WERI-Rb-1 (cell line): ENCODE data around the gene TRAPPC3L.

Experiments used
- DNase-seq: peaks from one replicate; pipeline ENCODE4 v3.0.0-alpha.2; 2020
- H3K27ac ChIP-seq: fragments of 250-450 bp; sonication (Bioruptor Pico); 2 replicates; pipeline ENCODE4 v1.5.1; 2020; ENCODE audit warnings: mild to moderate bottlenecking, moderate library complexity
- H3K27me3 ChIP-seq: fragments of 250-450 bp; sonication (Bioruptor Pico); 2 replicates; pipeline ENCODE4 v1.5.1; 2021; ENCODE audit warnings: mild to moderate bottlenecking, low read depth, moderate library complexity; ENCODE audit not compliant: insufficient read depth, severe bottlenecking
- H3K36me3 ChIP-seq: fragments of 250-450 bp; sonication (Bioruptor Pico); 2 replicates; pipeline ENCODE4 v1.5.1; 2020; ENCODE audit warnings: mild to moderate bottlenecking, moderate library complexity
- H3K4me3 ChIP-seq: 2 replicates; pipeline ENCODE4 v1.5.1; 2011; ENCODE audit warnings: low read depth, mild to moderate bottlenecking, control low read depth, low read length
- H3K9me3 ChIP-seq: fragments of 250-450 bp; sonication (Bioruptor Pico); 2 replicates; pipeline ENCODE4 v1.5.1; 2021; ENCODE audit warnings: mild to moderate bottlenecking, moderate library complexity; ENCODE audit not compliant: severe bottlenecking
- TF ChIP-seq, protein P1 (sequence below): IDR thresholded peaks from 2 replicates; pipeline ENCODE4 v1.5.1; 2011; ENCODE audit warnings: low read depth, mild to moderate bottlenecking, control low read depth, inconsistent platforms, low read length

TRAPPC3L gene

DNA sequence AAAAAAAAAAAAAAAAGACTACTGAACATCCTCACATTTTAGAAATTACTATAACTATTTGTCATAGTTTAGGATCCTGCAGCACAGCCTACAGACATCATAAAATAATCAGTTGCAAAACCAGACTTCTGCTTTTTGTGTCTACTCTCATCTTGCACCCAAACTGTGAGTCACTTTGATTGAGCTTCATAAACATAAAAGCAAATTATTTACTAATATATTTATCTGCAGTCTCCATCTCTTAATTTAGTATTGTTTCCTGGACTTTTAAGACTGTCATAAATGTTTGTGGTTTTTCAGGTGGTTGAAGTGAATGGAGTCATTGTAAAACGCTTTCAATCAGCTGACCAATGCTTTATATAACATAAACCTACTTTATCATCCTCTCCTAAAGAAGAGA is 99.1 kb downstream of the TRAPPC3L start:
- no peaks in the 10 kb centered on the region for H3K36me3 ChIP-seq
- TF ChIP-seq, protein P1, sequence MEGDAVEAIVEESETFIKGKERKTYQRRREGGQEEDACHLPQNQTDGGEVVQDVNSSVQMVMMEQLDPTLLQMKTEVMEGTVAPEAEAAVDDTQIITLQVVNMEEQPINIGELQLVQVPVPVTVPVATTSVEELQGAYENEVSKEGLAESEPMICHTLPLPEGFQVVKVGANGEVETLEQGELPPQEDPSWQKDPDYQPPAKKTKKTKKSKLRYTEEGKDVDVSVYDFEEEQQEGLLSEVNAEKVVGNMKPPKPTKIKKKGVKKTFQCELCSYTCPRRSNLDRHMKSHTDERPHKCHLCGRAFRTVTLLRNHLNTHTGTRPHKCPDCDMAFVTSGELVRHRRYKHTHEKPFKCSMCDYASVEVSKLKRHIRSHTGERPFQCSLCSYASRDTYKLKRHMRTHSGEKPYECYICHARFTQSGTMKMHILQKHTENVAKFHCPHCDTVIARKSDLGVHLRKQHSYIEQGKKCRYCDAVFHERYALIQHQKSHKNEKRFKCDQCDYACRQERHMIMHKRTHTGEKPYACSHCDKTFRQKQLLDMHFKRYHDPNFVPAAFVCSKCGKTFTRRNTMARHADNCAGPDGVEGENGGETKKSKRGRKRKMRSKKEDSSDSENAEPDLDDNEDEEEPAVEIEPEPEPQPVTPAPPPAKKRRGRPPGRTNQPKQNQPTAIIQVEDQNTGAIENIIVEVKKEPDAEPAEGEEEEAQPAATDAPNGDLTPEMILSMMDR, result no peak
- H3K9me3 ChIP-seq, result no peaks in the 10 kb centered on the region
- H3K27me3 ChIP-seq, result no peaks in the 10 kb centered on the region
- no peak for DNase-seq
- no peak overlapping the region for H3K27ac ChIP-seq
- no peak overlapping the region for H3K4me3 ChIP-seq

DNA sequence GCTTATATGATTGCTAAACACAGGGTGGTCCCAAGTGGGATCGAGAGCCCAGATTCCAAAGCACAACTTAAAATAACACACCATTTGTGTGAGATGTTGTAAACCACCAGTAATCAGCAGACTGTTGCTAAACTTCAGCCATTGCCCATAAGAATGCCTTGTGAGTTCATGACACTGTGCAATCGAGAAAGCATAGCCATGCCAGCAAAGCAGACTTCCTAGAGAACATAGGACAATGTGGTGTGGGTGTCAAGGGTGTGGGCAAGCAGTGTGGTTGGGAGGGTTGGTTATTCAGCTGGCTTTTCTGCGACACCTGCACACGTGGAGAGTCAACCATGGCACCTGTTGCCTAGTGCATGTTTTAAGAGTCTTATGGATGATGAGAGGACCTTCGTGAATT is 100.4 kb downstream of the TRAPPC3L start:
- Histone ChIP-seq H3K9me3 (no peaks in the 10 kb centered on the region), H3K4me3 (no peak overlapping the region), H3K27ac (no peak overlapping the region), H3K36me3 (no peaks in the 10 kb centered on the region), H3K27me3 (no peaks in the 10 kb centered on the region)
- no peak for DNase-seq
- TF ChIP-seq, protein P1, result no peak
